Epithelial cell of proximal tubule (primary cell): ENCODE results near the gene MAN1B1. TPM values are rescaled to one million over a fixed set of nuclear protein-coding genes. Genes with fewer than 3 reads are reported as not detected.

ENCODE experiments used
- DNase-seq: peaks from one replicate; pipeline ENCODE4 v3.0.0-alpha.2; 2011; ENCODE audit warnings: low read depth
- H3K4me3 ChIP-seq: 2 replicates; pipeline ENCODE4 v1.5.1; 2011; ENCODE audit warnings: low read depth, mild to moderate bottlenecking, low read length
- CTCF ChIP-seq: conservative IDR thresholded peaks from 2 replicates; pipeline ENCODE4 v1.5.1; 2012; ENCODE audit warnings: low read depth, mild to moderate bottlenecking, low read length
- total RNA-seq: library from RNA; depleted of rRNA; stranded (reverse); fragments of >200 nt; gene quantifications from 2 replicates; pipeline ENCODE4 v1.2.3, GENCODE V29; 2015

Gene MAN1B1
- total RNA-seq, 1 donor from 2014 or later = 74.3 TPM

GRCh38 chr9:137096785-137097546 is 10.2 kb downstream of the MAN1B1 start:
- no peak for DNase-seq
- H3K4me3 ChIP-seq = no peak overlapping the region
- TF ChIP-seq CTCF = no peak

- no peak for DNase-seq
- H3K4me3 ChIP-seq = no peak overlapping the region
- no peak for TF ChIP-seq CTCF
Observed at GRCh38 chr9:137097761-137098462, 11.1 kb downstream of the MAN1B1 start.

GRCh38 chr9:137099231-137099630 is 12.4 kb downstream of the MAN1B1 start:
- TF ChIP-seq CTCF = no peak
- no peak for DNase-seq
- H3K4me3 ChIP-seq = no peak overlapping the region

- no peak for DNase-seq
- TF ChIP-seq CTCF = no peak
- H3K4me3 ChIP-seq = no peak overlapping the region
Observed at GRCh38 chr9:137103206-137103999, 16.6 kb downstream of the MAN1B1 start.

GRCh38 chr9:137105814-137106661 is 19.3 kb downstream of the MAN1B1 start:
- DNase-seq = no peak
- TF ChIP-seq CTCF = no peak

GRCh38 chr9:137106662-137107250 is 20.0 kb downstream of the MAN1B1 start:
- no peak for DNase-seq
- H3K4me3 ChIP-seq = no peak overlapping the region
- no peak for TF ChIP-seq CTCF

More at GRCh38 chr9:137105814-137106661, 19.3 kb downstream of the MAN1B1 start:
- H3K4me3 ChIP-seq = no peak overlapping the region
